ENCODE measurements around the gene ST7.

- no peak for TF ChIP-seq CTCF (IDR thresholded peaks at IDR 0.05)
- no peak for TF ChIP-seq SIN3A (IDR thresholded peaks at IDR 0.05; ENCODE audit: borderline replicate concordance, insufficient read depth, low read depth, low read length)
- no peak for TF ChIP-seq POLR2AphosphoS5 (IDR thresholded peaks at IDR 0.05; ENCODE audit: low read depth, low read length)
Measured at GRCh38 chr7:117247809-117248208, 294.5 kb downstream of the ST7 start.

Measured in Panc1 (cell line).